Measurements from ENCODE around the gene CREB3L1. TPM values are rescaled to one million over a fixed set of nuclear protein-coding genes. Genes with fewer than 3 reads are reported as not detected.
"Not testable (repeated sequence)": the region's sequence is repeated elsewhere in the genome, so short reads cannot be mapped to it uniquely, and the experiment has no call there.

Gene CREB3L1
- total and polyA plus RNA-seq, 4 experiments from 2014 or later = not detected

DNA sequence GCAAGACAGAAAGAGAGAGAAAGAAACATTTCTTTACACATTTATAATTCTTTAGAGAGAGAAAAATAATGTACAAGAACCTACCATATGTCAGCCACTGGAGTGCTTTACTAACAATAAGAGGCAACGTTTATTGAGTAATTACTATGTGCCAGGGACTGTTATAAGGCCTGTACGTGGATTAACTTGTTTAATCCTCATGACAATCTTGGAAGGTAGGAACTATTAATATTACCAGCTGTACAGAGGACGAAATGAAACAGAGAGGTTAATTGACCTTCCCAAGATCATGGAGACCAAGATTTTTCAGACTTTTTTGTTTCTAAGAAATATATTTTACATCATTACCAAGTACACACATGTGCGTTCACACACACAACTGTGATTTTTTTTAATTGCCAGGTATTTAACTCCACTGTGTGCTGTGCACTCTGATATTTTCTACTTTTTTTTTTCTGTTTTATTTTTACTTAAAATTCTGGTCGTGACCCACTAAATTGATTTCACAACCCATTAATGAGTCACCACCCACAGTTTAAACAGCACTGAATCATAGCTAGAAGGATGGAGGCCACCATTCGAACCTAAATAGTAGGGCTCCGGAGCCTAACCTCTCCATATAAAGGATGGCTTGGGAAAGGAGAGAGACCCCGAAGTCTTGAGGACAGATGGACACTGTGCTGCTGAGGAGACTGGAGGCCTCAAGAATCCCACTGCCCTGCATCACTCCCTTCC, 21.4 kb downstream of the CREB3L1 start:
- no peak for DNase-seq
- POLR2A ChIA-PET (ENCODE audit: partially characterized antibody) = interaction anchor here (0.9 kb wide), 1 partner anchor 10 kb away, joined by 3 read pairs; no protein-coding TSS in a partner anchor
- CTCF ChIA-PET (ENCODE audit: partially characterized antibody) = no interaction called here
- intact Hi-C loops (cut with micrococcal nuclease) = loop anchor here (5.0 kb wide), 1 partner anchor 33 kb away; no protein-coding TSS in a partner anchor
- Mint-ChIP-seq H3K36me3 (no peaks in the 10 kb centered on the region), H3K27ac (no peak overlapping the region), H3K9me3 (no peaks in the 10 kb centered on the region), H3K4me3 (no peak overlapping the region), H3K27me3 (peaks cover 2 to 7% of the 10 kb centered on the region in 2 donors), H3K4me1 (peaks cover 3 to 11% (median 5%) of the 10 kb centered on the region in 4 donors)
- Histone ChIP-seq H3K9me3 (ENCODE audit: control insufficient read depth in 1 of 2, low read length in 2 of 2) (no peaks in the 10 kb centered on the region), H3K36me3 (ENCODE audit: insufficient read depth, low read length) (no peaks in the 10 kb centered on the region), H3K4me3 (ENCODE audit: low read length in 2 of 2) (no peak overlapping the region), H3K27me3 (ENCODE audit: insufficient read depth, low read length) (peaks cover 7% of the 10 kb centered on the region), H3K4me1 (ENCODE audit: insufficient read depth, low read length) (peaks cover 10% of the 10 kb centered on the region), H3K27ac (ENCODE audit: low read depth, low read length) (no peak overlapping the region)

DNA sequence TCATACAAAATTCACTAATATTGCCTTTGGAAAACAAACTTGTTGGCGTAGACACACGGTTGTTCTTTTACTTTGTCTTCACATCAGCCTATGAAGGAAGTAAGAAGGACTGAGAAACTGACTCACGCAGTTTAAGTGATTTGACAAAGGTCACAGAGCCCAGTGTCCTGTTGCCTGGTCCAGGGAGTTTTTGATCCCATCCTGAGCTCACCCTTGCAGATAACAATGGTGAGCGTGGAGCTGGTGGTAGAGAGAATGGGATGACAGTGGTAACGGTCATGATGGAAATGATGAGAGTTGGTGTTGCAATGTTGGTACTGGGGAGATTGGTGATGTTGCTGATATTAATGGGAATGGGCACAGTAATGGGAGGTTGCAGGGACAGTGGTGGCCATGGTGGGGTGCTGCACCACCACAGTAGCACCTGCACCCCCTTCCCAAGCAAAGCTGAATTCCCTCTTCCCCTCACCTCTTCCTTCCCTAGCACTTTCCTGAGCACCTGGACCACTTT, 22.0 kb downstream of the CREB3L1 start:
- no peak overlapping the region for H3K4me3 Mint-ChIP-seq
- H3K36me3 ChIP-seq (ENCODE audit: insufficient read depth, low read length) = no peaks in the 10 kb centered on the region
- H3K9me3 Mint-ChIP-seq = no peaks in the 10 kb centered on the region
- no peaks in the 10 kb centered on the region for H3K9me3 ChIP-seq (ENCODE audit: control insufficient read depth in 1 of 2, low read length in 2 of 2)
- H3K4me1 ChIP-seq (ENCODE audit: insufficient read depth, low read length) = peaks cover 10% of the 10 kb centered on the region
- no peak overlapping the region for H3K4me3 ChIP-seq (ENCODE audit: low read length in 2 of 2)
- ChIA-PET POLR2A (ENCODE audit: partially characterized antibody) (interaction anchor here (0.9 kb wide), 1 partner anchor 10 kb away, joined by 3 read pairs; no protein-coding TSS in a partner anchor), CTCF (ENCODE audit: partially characterized antibody) (interaction anchor here (0.6 to 2.0 kb wide), 3 partner anchors 10 to 60 kb away, joined by 4 to 5 read pairs (median 4); no protein-coding TSS in a partner anchor)
- peaks cover 3 to 11% (median 5%) of the 10 kb centered on the region in 4 donors for H3K4me1 Mint-ChIP-seq
- H3K27me3 ChIP-seq (ENCODE audit: insufficient read depth, low read length) = peaks cover 7% of the 10 kb centered on the region
- no peak overlapping the region for H3K27ac ChIP-seq (ENCODE audit: low read depth, low read length)
- intact Hi-C loops (cut with micrococcal nuclease) = loop anchor here (5.0 kb wide), 1 partner anchor 33 kb away; no protein-coding TSS in a partner anchor
- DNase-seq = no peak
- H3K27me3 Mint-ChIP-seq = peaks cover 2 to 7% of the 10 kb centered on the region in 2 donors
- H3K36me3 Mint-ChIP-seq = no peaks in the 10 kb centered on the region
- H3K27ac Mint-ChIP-seq = no peak overlapping the region

DNA sequence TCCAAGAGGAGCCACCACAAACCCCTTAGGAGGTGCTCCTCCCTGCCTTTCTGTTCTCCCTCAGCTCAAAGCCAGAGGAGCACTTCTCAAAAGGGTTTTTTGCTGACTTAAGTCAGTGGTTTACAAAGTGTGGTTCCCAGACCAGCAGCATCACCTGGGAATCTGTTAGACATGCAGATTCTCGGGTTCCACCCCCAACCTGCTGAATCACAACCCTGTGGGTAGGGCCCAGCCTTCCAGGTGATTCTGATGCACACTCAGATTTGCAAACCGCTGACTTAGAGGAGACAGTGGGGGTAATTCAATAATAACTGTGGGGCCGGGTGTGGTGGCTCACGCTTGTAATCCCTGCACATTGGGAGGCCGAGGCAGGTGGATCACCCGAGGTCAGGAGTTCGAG, 22.8 kb downstream of the CREB3L1 start:
- no peaks in the 10 kb centered on the region for H3K9me3 Mint-ChIP-seq
- intact Hi-C loops (cut with micrococcal nuclease) = no loop called here
- H3K4me3 ChIP-seq (ENCODE audit: low read length in 2 of 2) = no peak overlapping the region
- peaks cover 7% of the 10 kb centered on the region for H3K27me3 ChIP-seq (ENCODE audit: insufficient read depth, low read length)
- no peak overlapping the region for H3K4me3 Mint-ChIP-seq
- no peak overlapping the region for H3K27ac ChIP-seq (ENCODE audit: low read depth, low read length)
- no peak for DNase-seq
- CTCF ChIA-PET (ENCODE audit: partially characterized antibody) = interaction anchor here (0.6 to 2.0 kb wide), 3 partner anchors 9 to 61 kb away, joined by 4 to 5 read pairs (median 4); no protein-coding TSS in a partner anchor
- no peaks in the 10 kb centered on the region for H3K9me3 ChIP-seq (ENCODE audit: control insufficient read depth in 1 of 2, low read length in 2 of 2)
- no peaks in the 10 kb centered on the region for H3K36me3 ChIP-seq (ENCODE audit: insufficient read depth, low read length)
- peaks cover 10% of the 10 kb centered on the region for H3K4me1 ChIP-seq (ENCODE audit: insufficient read depth, low read length)
- peaks cover 3 to 7% (median 6%) of the 10 kb centered on the region in 4 donors for H3K4me1 Mint-ChIP-seq
- H3K36me3 Mint-ChIP-seq = no peaks in the 10 kb centered on the region
- peaks cover 2 to 7% of the 10 kb centered on the region in 2 donors for H3K27me3 Mint-ChIP-seq
- H3K27ac Mint-ChIP-seq = no peak overlapping the region
- POLR2A ChIA-PET (ENCODE audit: partially characterized antibody) = interaction anchor here (0.5 kb wide), 1 partner anchor 24 kb away, joined by 3 read pairs; no protein-coding TSS in a partner anchor

DNA sequence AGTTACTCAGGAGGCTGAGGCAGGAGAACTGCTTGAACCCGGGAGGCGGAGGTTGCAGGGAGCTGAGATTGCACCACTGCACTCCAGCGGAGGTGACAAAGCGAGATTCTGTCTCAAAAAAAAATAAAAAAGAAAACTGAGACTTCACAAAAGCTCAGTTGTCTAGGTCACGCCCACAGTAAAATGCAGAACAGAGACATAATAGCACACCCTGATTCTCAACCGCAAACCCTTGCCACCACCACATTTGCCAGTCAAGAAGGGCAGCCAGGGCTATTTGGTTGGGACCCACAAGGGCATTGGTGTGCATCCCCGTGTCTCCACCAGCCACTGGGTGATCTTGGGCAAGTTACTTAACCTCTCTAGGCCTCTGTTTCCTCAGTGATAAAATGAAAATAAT, 25.4 kb downstream of the CREB3L1 start:
- no peak overlapping the region for H3K27ac Mint-ChIP-seq
- Histone ChIP-seq H3K36me3 (ENCODE audit: insufficient read depth, low read length) (no peaks in the 10 kb centered on the region), H3K27ac (ENCODE audit: low read depth, low read length) (no peak overlapping the region), H3K4me1 (ENCODE audit: insufficient read depth, low read length) (no peaks in the 10 kb centered on the region), H3K9me3 (ENCODE audit: control insufficient read depth in 1 of 2, low read length in 2 of 2) (no peaks in the 10 kb centered on the region), H3K27me3 (ENCODE audit: insufficient read depth, low read length) (peaks cover 4% of the 10 kb centered on the region), H3K4me3 (ENCODE audit: low read length in 2 of 2) (no peak overlapping the region)
- no peak overlapping the region for H3K4me3 Mint-ChIP-seq
- H3K9me3 Mint-ChIP-seq = no peaks in the 10 kb centered on the region
- H3K36me3 Mint-ChIP-seq = no peaks in the 10 kb centered on the region
- no peak for DNase-seq
- intact Hi-C loops (cut with micrococcal nuclease) = no loop called here
- peaks cover 0 to 2% (median 0%) of the 10 kb centered on the region in 4 donors for H3K4me1 Mint-ChIP-seq
- peaks cover 0 to 3% of the 10 kb centered on the region in 2 donors for H3K27me3 Mint-ChIP-seq
- POLR2A ChIA-PET (ENCODE audit: partially characterized antibody) = no interaction called here
- CTCF ChIA-PET (ENCODE audit: partially characterized antibody) = interaction anchor here (2.3 kb wide), 1 partner anchor 11 kb away, joined by 10 read pairs; no protein-coding TSS in a partner anchor

GRCh38 chr11:46304036-46304435, 26.6 kb downstream of the CREB3L1 start:
- H3K9me3 ChIP-seq (ENCODE audit: control insufficient read depth in 1 of 2, low read length in 2 of 2); intact Hi-C loops (cut with micrococcal nuclease); H3K27me3 Mint-ChIP-seq; H3K27ac ChIP-seq (ENCODE audit: low read depth, low read length); H3K4me1 Mint-ChIP-seq; H3K27me3 ChIP-seq (ENCODE audit: insufficient read depth, low read length); DNase-seq; H3K9me3 Mint-ChIP-seq; H3K27ac Mint-ChIP-seq; H3K4me3 ChIP-seq (ENCODE audit: low read length in 2 of 2); H3K36me3 Mint-ChIP-seq; H3K4me1 ChIP-seq (ENCODE audit: insufficient read depth, low read length); H3K36me3 ChIP-seq (ENCODE audit: insufficient read depth, low read length); H3K4me3 Mint-ChIP-seq: not testable (repeated sequence)
- ChIA-PET CTCF (ENCODE audit: partially characterized antibody) (interaction anchor here (0.8 to 2.3 kb wide), 4 partner anchors 10 to 66 kb away, joined by 3 to 10 read pairs (median 4); no protein-coding TSS in a partner anchor), POLR2A (ENCODE audit: partially characterized antibody) (interaction anchor here (0.6 kb wide), 1 partner anchor 345 kb away, joined by 3 read pairs; no protein-coding TSS in a partner anchor)

DNA sequence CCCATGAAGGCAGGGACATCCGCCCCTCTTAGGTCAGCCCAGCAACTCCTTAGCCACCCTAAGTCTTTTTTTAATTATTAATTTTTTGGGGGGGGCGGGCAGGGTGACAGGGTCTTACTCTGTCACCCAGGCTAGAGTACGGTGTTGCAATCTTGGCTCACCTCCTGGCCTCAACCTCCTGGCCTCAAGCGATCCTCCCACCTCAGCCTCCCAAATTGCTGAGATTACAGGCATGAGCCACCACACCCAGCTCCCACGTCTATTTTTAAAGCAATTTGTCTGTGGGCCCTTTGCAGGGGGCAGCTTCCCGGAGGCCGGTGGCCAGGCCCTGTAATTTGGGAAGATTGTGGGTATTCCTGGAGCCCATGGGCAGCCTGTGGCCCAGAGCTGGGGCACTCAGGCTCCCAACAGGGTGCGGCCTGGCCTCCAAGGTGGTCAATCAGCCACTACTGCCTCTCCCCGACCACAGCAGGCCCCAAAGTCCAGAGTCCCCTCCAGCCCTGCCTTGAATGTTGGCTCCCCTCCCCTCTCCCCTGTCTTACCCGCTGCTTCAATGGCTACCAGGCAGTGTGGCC, 27.2 kb downstream of the CREB3L1 start:
- no peaks in the 10 kb centered on the region for H3K27me3 ChIP-seq (ENCODE audit: insufficient read depth, low read length)
- H3K27ac ChIP-seq (ENCODE audit: low read depth, low read length) = no peak overlapping the region
- no peaks in the 10 kb centered on the region for H3K36me3 ChIP-seq (ENCODE audit: insufficient read depth, low read length)
- Mint-ChIP-seq H3K36me3 (no peaks in the 10 kb centered on the region), H3K4me3 (no peak overlapping the region), H3K27me3 (no peaks in the 10 kb centered on the region), H3K27ac (no peak overlapping the region), H3K9me3 (no peaks in the 10 kb centered on the region), H3K4me1 (peaks cover 4 to 11% (median 6%) of the 10 kb centered on the region in 4 donors)
- ChIA-PET POLR2A (ENCODE audit: partially characterized antibody) (interaction anchor here (0.6 kb wide), 1 partner anchor 345 kb away, joined by 3 read pairs; no protein-coding TSS in a partner anchor), CTCF (ENCODE audit: partially characterized antibody) (interaction anchor here (1.1 to 2.3 kb wide), 3 partner anchors 9 to 66 kb away, joined by 3 to 10 read pairs (median 4); no protein-coding TSS in a partner anchor)
- intact Hi-C loops (cut with micrococcal nuclease) = loop anchor here (5.0 kb wide), 1 partner anchor 63 kb away; no protein-coding TSS in a partner anchor
- DNase-seq = no peak
- peaks cover 6% of the 10 kb centered on the region for H3K4me1 ChIP-seq (ENCODE audit: insufficient read depth, low read length)
- no peak overlapping the region for H3K4me3 ChIP-seq (ENCODE audit: low read length in 2 of 2)
- H3K9me3 ChIP-seq (ENCODE audit: control insufficient read depth in 1 of 2, low read length in 2 of 2) = no peaks in the 10 kb centered on the region

GRCh38 chr11:46305295-46305694, 27.8 kb downstream of the CREB3L1 start:
- Histone ChIP-seq H3K27ac (ENCODE audit: low read depth, low read length) (no peak overlapping the region), H3K27me3 (ENCODE audit: insufficient read depth, low read length) (no peaks in the 10 kb centered on the region), H3K9me3 (ENCODE audit: control insufficient read depth in 1 of 2, low read length in 2 of 2) (no peaks in the 10 kb centered on the region), H3K4me1 (ENCODE audit: insufficient read depth, low read length) (peaks cover 6% of the 10 kb centered on the region), H3K36me3 (ENCODE audit: insufficient read depth, low read length) (no peaks in the 10 kb centered on the region), H3K4me3 (ENCODE audit: low read length in 2 of 2) (no peak overlapping the region)
- Mint-ChIP-seq H3K4me1 (peaks cover 4 to 11% (median 6%) of the 10 kb centered on the region in 4 donors), H3K9me3 (no peaks in the 10 kb centered on the region), H3K27me3 (no peaks in the 10 kb centered on the region), H3K4me3 (no peak overlapping the region), H3K27ac (peak overlapping the region in 1 of 7 donors; percentile 69), H3K36me3 (no peaks in the 10 kb centered on the region)
- ChIA-PET POLR2A (ENCODE audit: partially characterized antibody) (no interaction called here), CTCF (ENCODE audit: partially characterized antibody) (interaction anchor here (5.3 to 11.7 kb wide), 2 partner anchors 12 to 65 kb away, joined by 44 to 279 read pairs; no protein-coding TSS in a partner anchor)
- intact Hi-C loops (cut with micrococcal nuclease) = loop anchor here (5.0 kb wide), 1 partner anchor 62 kb away; no protein-coding TSS in a partner anchor
- peak in 3 of 5 donors; percentile 11 to 28 (median 11) for DNase-seq

Measured in CD4-positive, alpha-beta memory T cell (primary cell).